Uterus (tissue), 4 donors: ENCODE measurements around the gene SPOCD1. TPM values are rescaled to one million over a fixed set of nuclear protein-coding genes. Genes with fewer than 3 reads are reported as not detected.
"Not testable (repeated sequence)": the region's sequence is repeated elsewhere in the genome, so short reads cannot be mapped to it uniquely, and the experiment has no call there.

Experiments used
- DNase-seq, 2 donors: peaks; one replicate each; pipeline ENCODE4 v3.0.0-alpha.2; 2019 to 2020
- H3K27ac ChIP-seq, 2 donors: fragments of 200-600 bp; sonication (generic); 1 replicate in 1 of 2; 2 replicates in 1 of 2; pipeline ENCODE4 v1.5.1; 2016 to 2018
- H3K27me3 ChIP-seq, 2 donors: fragments of 200-600 bp; sonication (generic); one replicate each; pipeline ENCODE4 v1.5.1; 2018 to 2019; ENCODE audit warnings: control low read depth in 1 of 2
- H3K36me3 ChIP-seq, 2 donors: fragments of 200-600 bp; sonication (generic); one replicate each; pipeline ENCODE4 v1.5.1; 2019; ENCODE audit warnings: control low read depth in 1 of 2
- H3K4me1 ChIP-seq, 2 donors: fragments of 200-600 bp; sonication (generic); one replicate each; pipeline ENCODE4 v1.5.1; 2018 to 2019; ENCODE audit warnings: control low read depth in 1 of 2
- H3K4me3 ChIP-seq, 2 donors: fragments of 200-600 bp; sonication (generic); 1 replicate in 1 of 2; 2 replicates in 1 of 2; pipeline ENCODE4 v1.5.1; 2018 to 2019; ENCODE audit warnings: mild to moderate bottlenecking in 1 of 2
- H3K9me3 ChIP-seq, 2 donors: fragments of 200-600 bp; sonication (generic); one replicate each; pipeline ENCODE4 v1.5.1; 2019; ENCODE audit warnings: control low read depth in 1 of 2
- POLR2A ChIP-seq, 2 donors: fragments of 450-650 bp; IDR thresholded peaks; one replicate each; pipeline ENCODE4 v1.6.1; 2016; ENCODE audit warnings: antibody characterized with exemption in 2 of 2, mild to moderate bottlenecking in 1 of 2, moderate library complexity in 1 of 2
- intact Hi-C: fragments of 100-400 bp; cut with DNase I; formaldehyde crosslinking; loops from one replicate; pipeline ENCODE4 v1.15.1; 2023; ENCODE audit warnings: low total_unique reads
- total RNA-seq, 4 donors: library from RNA; depleted of rRNA in 3 of 4; stranded (reverse); fragments of >200 nt in 3 of 4; gene quantifications; one replicate each; pipeline versions ENCODE4 v1.1.0 to v1.2.4, GENCODE V29; 2014 to 2023
- TF ChIP-seq, protein P1 (sequence below), 4 experiments: fragments of 200-600 bp in 2 of 4; fragments of 450-650 bp in 2 of 4; sonication (generic) in 2 of 4; IDR thresholded peaks; one replicate each; pipeline ENCODE4 v1.5.1; 2016 to 2019; ENCODE audit warnings: antibody characterized with exemption in 4 of 4, mild to moderate bottlenecking in 2 of 4, moderate library complexity in 1 of 4
- donor health status: DM: yes; HTN: yes; CAD: no.

The SPOCD1 gene
- total RNA-seq, 4 donors from 2014 or later = 1.2 to 1.5 TPM; not detected in 2

DNA sequence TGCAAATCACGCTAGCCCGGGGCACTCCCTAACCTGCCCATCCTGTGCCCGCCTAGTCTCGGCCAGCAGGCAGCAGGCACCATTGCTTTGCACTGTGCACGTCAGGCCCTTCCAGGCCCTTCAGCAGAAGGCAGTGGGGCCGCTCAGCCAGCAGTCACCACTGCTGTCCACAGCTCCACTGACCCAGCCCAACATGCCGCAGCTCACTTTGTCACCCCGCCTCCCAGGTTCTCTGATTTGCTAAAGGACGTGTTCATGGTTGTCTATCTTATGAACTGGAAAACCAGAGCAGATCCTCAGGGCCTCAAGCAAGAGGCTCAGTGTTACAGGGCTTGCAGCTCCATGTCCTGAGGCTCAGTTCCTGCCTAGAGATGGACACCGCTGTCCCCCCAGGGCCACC is 14.2 kb upstream of the SPOCD1 start:
- Histone ChIP-seq H3K27ac (no peak overlapping the region), H3K27me3 (no peaks in the 10 kb centered on the region), H3K4me3 (no peak overlapping the region), H3K36me3 (no peaks in the 10 kb centered on the region), H3K9me3 (no peaks in the 10 kb centered on the region), H3K4me1 (no peaks in the 10 kb centered on the region)
- no peak for DNase-seq
- TF ChIP-seq, protein P1, sequence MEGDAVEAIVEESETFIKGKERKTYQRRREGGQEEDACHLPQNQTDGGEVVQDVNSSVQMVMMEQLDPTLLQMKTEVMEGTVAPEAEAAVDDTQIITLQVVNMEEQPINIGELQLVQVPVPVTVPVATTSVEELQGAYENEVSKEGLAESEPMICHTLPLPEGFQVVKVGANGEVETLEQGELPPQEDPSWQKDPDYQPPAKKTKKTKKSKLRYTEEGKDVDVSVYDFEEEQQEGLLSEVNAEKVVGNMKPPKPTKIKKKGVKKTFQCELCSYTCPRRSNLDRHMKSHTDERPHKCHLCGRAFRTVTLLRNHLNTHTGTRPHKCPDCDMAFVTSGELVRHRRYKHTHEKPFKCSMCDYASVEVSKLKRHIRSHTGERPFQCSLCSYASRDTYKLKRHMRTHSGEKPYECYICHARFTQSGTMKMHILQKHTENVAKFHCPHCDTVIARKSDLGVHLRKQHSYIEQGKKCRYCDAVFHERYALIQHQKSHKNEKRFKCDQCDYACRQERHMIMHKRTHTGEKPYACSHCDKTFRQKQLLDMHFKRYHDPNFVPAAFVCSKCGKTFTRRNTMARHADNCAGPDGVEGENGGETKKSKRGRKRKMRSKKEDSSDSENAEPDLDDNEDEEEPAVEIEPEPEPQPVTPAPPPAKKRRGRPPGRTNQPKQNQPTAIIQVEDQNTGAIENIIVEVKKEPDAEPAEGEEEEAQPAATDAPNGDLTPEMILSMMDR (IDR thresholded peaks at IDR 0.05) = no peak
- TF ChIP-seq POLR2A (IDR thresholded peaks at IDR 0.05) = no peak
- intact Hi-C loops = no loop called here

DNA sequence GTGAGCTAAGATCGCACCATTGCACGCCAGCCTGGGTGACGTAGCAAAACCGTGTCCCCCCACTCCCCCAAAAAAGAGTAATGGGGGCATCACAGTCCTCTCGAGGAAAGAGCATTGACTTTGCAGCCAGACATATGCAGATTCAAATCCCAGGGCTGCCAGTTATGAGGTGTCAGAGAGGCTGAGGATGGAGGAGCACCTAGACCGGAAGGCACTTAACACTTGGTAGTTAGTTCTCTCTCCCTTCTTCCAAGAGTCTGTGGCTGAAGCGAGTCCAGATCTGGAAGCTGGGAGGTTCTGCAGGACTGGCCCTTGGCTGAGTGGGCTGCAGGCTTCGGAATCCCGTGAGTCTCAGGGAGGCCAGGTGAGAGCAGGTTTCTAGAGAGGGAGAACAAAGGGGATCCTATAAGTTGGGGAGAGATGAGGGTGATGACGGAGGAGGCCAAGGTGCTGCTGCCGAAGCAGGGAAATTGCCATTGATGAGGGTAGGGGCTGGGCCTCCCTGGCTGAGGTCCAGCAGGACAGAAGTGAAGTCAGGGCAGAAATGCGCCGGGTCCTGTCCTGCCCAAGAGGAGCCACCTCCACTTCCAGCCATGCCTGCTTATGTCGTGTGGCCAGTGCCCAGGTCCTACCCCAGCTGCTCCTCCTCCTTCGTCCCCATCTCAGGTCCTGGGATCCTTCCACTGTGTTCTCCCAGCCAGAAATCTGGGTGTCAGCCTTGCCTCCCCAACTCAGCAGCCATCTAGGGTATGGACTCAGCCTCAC is 13.3 kb upstream of the SPOCD1 start:
- no peaks in the 10 kb centered on the region for H3K4me1 ChIP-seq
- no peaks in the 10 kb centered on the region for H3K27me3 ChIP-seq
- no peak overlapping the region for H3K4me3 ChIP-seq
- no peak overlapping the region for H3K27ac ChIP-seq
- no peak for DNase-seq
- TF ChIP-seq POLR2A (IDR thresholded peaks at IDR 0.05) = no peak
- TF ChIP-seq, protein P1 (IDR thresholded peaks at IDR 0.05) = no peak
- no peaks in the 10 kb centered on the region for H3K36me3 ChIP-seq
- no peaks in the 10 kb centered on the region for H3K9me3 ChIP-seq
- intact Hi-C loops = no loop called here

DNA sequence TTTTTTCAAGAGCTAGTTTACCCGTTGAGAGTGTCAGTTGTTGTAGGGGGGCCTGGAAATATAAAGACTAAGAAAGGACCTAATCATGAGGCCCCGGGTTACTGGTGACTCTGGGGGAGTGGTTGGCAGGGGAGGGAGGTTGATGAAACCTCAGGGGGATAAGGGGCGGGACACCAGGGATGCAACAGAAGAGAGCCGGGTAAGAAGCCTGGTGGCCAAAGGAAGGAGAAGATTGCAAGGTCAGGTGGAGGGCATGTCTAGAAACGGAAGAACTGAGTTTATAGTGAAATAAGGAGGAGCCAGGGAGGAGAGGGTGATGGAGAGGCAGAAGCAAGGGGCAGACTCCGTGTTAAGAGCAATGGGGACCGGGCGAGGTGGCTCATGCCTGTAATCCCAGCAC is 12.5 kb upstream of the SPOCD1 start:
- intact Hi-C loops = no loop called here
- TF ChIP-seq, protein P1 (IDR thresholded peaks at IDR 0.05) = no peak
- TF ChIP-seq POLR2A (IDR thresholded peaks at IDR 0.05) = no peak

DNA sequence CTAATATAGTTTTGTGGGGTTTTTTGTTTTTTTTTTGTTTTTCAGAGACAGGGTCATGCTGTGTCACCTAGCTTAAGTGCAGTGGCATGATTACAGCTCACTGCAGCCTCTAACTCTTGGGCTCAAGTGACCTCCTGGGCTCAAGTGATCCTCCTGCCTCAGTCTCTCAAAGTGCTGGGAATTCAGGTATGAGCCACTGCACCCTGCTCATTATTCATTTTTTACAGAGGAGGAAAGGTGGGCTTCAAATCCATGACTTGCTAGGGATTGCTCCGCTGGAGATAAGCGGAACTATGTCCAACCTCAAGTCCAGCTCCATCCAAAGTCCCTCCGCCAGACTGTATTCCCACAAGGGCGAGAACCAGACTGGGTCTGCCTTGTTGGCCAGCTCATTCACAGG is 8.0 kb upstream of the SPOCD1 start:
- TF ChIP-seq, protein P1 (IDR thresholded peaks at IDR 0.05) = no peak
- no peak for TF ChIP-seq POLR2A (IDR thresholded peaks at IDR 0.05)
- intact Hi-C loops = no loop called here
- Histone ChIP-seq H3K36me3 (no peaks in the 10 kb centered on the region), H3K9me3 (no peaks in the 10 kb centered on the region), H3K27ac (no peak overlapping the region), H3K27me3 (no peaks in the 10 kb centered on the region), H3K4me3 (no peak overlapping the region), H3K4me1 (no peaks in the 10 kb centered on the region)
- DNase-seq = no peak

More for the DNA sequence above, 12.5 kb upstream of the SPOCD1 start:
- Histone ChIP-seq H3K4me1 (no peaks in the 10 kb centered on the region), H3K36me3 (no peaks in the 10 kb centered on the region), H3K27ac (no peak overlapping the region), H3K27me3 (no peaks in the 10 kb centered on the region), H3K4me3 (no peak overlapping the region), H3K9me3 (no peaks in the 10 kb centered on the region)
- DNase-seq = no peak

DNA sequence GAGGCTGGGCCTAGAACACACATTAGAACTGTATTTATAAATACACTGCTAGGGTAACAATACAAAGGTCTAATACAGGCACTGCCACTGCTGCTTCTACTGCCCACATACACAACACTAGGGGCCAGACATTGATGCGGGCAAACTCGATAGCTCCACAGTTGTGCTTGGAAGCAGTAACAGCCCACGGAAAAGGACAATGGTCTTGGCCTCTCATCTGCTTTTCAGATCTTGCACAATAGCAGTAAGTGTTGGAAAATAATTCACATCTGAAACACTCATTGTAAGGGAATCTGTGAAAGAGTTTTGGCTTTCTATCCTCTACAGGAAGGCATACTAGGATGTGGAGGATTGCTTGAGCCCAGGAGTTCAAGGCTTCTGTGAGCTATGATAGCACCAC is 6.9 kb upstream of the SPOCD1 start:
- Histone ChIP-seq H3K36me3 (no peaks in the 10 kb centered on the region), H3K4me1 (no peaks in the 10 kb centered on the region), H3K27me3 (no peaks in the 10 kb centered on the region), H3K27ac (no peak overlapping the region), H3K9me3 (no peaks in the 10 kb centered on the region), H3K4me3 (no peak overlapping the region)
- no peak for TF ChIP-seq POLR2A (IDR thresholded peaks at IDR 0.05)
- TF ChIP-seq, protein P1 (IDR thresholded peaks at IDR 0.05) = no peak
- no peak for DNase-seq
- intact Hi-C loops = no loop called here

DNA sequence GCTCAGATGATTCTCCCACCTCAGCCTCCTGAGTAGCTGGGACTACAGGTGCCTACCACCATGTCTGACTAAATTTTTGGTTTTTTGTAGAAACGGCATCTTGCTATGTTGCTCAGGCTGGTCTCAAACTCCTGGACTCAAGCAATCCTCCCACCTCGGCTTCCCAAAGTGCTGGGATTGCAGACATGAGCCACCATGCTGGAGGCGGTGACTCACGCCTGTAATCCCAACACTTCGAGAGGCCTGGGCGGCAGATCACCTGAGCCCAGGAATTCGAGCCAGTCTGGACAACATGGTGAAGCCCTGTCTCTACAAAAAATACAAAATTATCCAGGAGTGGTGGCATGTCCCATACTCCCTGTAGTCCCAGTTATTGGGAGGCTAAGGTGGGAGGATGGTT is 4.4 kb upstream of the SPOCD1 start:
- H3K4me3 ChIP-seq, H3K27me3 ChIP-seq, H3K36me3 ChIP-seq, DNase-seq, H3K4me1 ChIP-seq, H3K9me3 ChIP-seq, intact Hi-C loops, H3K27ac ChIP-seq: not testable (repeated sequence)
